B cell (primary cell): ENCODE data around the gene TCF7L1.

ENCODE experiments used
- EZH2 ChIP-seq: IDR thresholded peaks from 2 replicates; pipeline ENCODE4 v1.6.1; 2012; ENCODE audit warnings: borderline replicate concordance, low read depth, mild to moderate bottlenecking, moderate library complexity, low read length; ENCODE audit not compliant: insufficient read depth, poor library complexity, severe bottlenecking
- TF ChIP-seq, protein P1 (sequence below): fragments of 200-600 bp; IDR thresholded peaks from one replicate; pipeline ENCODE4 v1.8.0; 2022; ENCODE audit warnings: antibody characterized with exemption, mild to moderate bottlenecking

DNA sequence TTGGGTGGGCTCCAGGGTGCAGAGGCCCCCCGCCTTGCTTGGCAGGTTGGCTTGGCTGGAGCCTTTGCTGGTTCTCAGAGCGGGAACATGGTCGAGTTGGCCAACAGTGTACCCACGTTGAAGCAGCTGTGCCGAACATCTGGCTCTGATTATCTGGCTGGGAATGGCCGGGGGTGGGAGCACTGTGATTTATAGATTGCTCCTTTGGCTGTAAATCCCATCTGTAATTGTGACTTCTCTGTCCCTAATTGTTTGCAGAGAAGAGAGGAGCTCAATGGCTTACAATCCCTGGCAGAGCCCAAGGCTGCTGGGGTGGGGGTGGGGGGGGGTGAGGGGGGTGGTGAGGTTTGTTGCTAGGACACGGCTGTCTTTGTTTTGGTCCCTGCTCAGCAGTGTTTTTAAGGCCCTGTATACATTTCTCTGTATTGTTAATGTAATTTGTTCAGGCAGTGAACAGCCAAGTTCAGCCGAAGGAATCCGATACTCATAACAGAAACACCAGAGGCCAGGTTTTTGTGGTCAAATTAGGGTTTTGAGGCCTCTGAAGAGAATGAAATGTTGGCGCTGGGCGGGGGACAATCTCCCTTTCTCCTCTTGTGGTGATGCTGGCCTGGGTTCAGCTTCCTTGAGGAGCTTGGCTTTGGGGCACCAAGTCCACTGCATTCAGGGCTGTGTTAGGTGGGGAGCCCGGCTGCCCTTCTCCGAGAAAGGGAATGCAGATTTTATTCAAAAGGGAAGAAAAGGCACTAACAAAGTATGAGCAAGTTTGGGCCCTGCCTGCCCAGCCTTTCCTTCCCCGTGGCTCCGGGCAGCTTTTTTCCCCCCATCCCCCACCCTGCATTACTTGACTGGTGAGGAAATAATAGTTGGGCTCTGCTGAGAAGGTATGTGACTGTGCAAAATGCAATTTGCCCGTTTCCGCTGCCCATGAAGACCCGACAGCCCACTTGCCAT, 82.5 kb downstream of the TCF7L1 start:
- TF ChIP-seq, protein P1, sequence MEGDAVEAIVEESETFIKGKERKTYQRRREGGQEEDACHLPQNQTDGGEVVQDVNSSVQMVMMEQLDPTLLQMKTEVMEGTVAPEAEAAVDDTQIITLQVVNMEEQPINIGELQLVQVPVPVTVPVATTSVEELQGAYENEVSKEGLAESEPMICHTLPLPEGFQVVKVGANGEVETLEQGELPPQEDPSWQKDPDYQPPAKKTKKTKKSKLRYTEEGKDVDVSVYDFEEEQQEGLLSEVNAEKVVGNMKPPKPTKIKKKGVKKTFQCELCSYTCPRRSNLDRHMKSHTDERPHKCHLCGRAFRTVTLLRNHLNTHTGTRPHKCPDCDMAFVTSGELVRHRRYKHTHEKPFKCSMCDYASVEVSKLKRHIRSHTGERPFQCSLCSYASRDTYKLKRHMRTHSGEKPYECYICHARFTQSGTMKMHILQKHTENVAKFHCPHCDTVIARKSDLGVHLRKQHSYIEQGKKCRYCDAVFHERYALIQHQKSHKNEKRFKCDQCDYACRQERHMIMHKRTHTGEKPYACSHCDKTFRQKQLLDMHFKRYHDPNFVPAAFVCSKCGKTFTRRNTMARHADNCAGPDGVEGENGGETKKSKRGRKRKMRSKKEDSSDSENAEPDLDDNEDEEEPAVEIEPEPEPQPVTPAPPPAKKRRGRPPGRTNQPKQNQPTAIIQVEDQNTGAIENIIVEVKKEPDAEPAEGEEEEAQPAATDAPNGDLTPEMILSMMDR, result no peak
- TF ChIP-seq EZH2, result no peak
